ENCODE measurements around the gene DAPP1.

DAPP1 gene

GRCh38 chr4:99885063-99885664, 68.5 kb downstream of the DAPP1 start:
- no peak; the same call in 1 of the 2 replicates for TF ChIP-seq CTCF (IDR thresholded peaks at IDR 0.05; ENCODE audit: low read depth, low read length)
- no peak overlapping the region for H3K4me3 ChIP-seq (ENCODE audit: low read depth, low read length)

GRCh38 chr4:99885687-99886086, 69.1 kb downstream of the DAPP1 start:
- no peak overlapping the region for H3K4me3 ChIP-seq (ENCODE audit: low read depth, low read length)
- TF ChIP-seq CTCF (IDR thresholded peaks at IDR 0.05; ENCODE audit: low read depth, low read length) = no peak

GRCh38 chr4:99886146-99886545, 69.5 kb downstream of the DAPP1 start:
- no peak overlapping the region for H3K4me3 ChIP-seq (ENCODE audit: low read depth, low read length)

GRCh38 chr4:99887837-99888236, 71.2 kb downstream of the DAPP1 start:
- no peak overlapping the region for H3K4me3 ChIP-seq (ENCODE audit: low read depth, low read length)
- TF ChIP-seq CTCF (IDR thresholded peaks at IDR 0.05; ENCODE audit: low read depth, low read length) = no peak

More at GRCh38 chr4:99886146-99886545, 69.5 kb downstream of the DAPP1 start:
- TF ChIP-seq CTCF (IDR thresholded peaks at IDR 0.05; ENCODE audit: low read depth, low read length) = no peak

- no peak for TF ChIP-seq CTCF (IDR thresholded peaks at IDR 0.05; ENCODE audit: low read depth, low read length)
- H3K4me3 ChIP-seq (ENCODE audit: low read depth, low read length) = no peak overlapping the region
Measured at GRCh38 chr4:99891351-99891750, 74.7 kb downstream of the DAPP1 start.

GRCh38 chr4:99893029-99893428, 76.4 kb downstream of the DAPP1 start:
- peak overlapping the region; percentile 94 for H3K4me3 ChIP-seq (ENCODE audit: low read depth, low read length)

GRCh38 chr4:99893839-99894160, 77.2 kb downstream of the DAPP1 start:
- no peak for TF ChIP-seq CTCF (IDR thresholded peaks at IDR 0.05; ENCODE audit: low read depth, low read length)
- peak overlapping the region; percentile 94 for H3K4me3 ChIP-seq (ENCODE audit: low read depth, low read length)

More at GRCh38 chr4:99893029-99893428, 76.4 kb downstream of the DAPP1 start:
- no peak for TF ChIP-seq CTCF (IDR thresholded peaks at IDR 0.05; ENCODE audit: low read depth, low read length)
